Coronary artery (tissue), 2 donors: Measurements from ENCODE around the gene ADAMTS2.

Experiments used
- DNase-seq: peaks from one replicate; pipeline ENCODE4 v3.0.0-alpha.2; 2017; ENCODE audit warnings: low spot score
- H3K27ac ChIP-seq, 2 donors: fragments of 200-600 bp; sonication (generic); one replicate each; pipeline ENCODE4 v1.5.1; 2016 to 2019
- H3K4me3 ChIP-seq: fragments of 200-600 bp; sonication (generic); 2 replicates; pipeline ENCODE4 v1.5.1; 2016; ENCODE audit warnings: mild to moderate bottlenecking, moderate library complexity
- CTCF ChIP-seq: fragments of 200-600 bp; sonication (generic); IDR thresholded peaks from one replicate; pipeline ENCODE4 v1.5.1; 2019; ENCODE audit warnings: antibody characterized with exemption

ADAMTS2 gene

GRCh38 chr5:179362355-179362754, 17.1 kb upstream of the ADAMTS2 start:
- Histone ChIP-seq H3K27ac (no peak overlapping the region), H3K4me3 (no peak overlapping the region)
- no peak for DNase-seq
- TF ChIP-seq CTCF: no peak

GRCh38 chr5:179361037-179361603, 15.9 kb upstream of the ADAMTS2 start:
- TF ChIP-seq CTCF: no peak
- Histone ChIP-seq H3K4me3 (no peak overlapping the region), H3K27ac (no peak overlapping the region)
- DNase-seq: no peak

- no peak for TF ChIP-seq CTCF
- no peak for DNase-seq
- no peak overlapping the region for H3K4me3 ChIP-seq
- H3K27ac ChIP-seq: no peak overlapping the region
These were observed 11.8 kb upstream of the ADAMTS2 start for GRCh38 chr5:179357031-179357430.

GRCh38 chr5:179355976-179356974, 11.0 kb upstream of the ADAMTS2 start:
- Histone ChIP-seq H3K27ac (peak overlapping the region; percentile 52 to 79), H3K4me3 (no peak overlapping the region)
- no peak for TF ChIP-seq CTCF
- no peak for DNase-seq

- DNase-seq: no peak
- Histone ChIP-seq H3K27ac (no peak overlapping the region), H3K4me3 (no peak overlapping the region)
- no peak for TF ChIP-seq CTCF
These were observed 9.1 kb upstream of the ADAMTS2 start for GRCh38 chr5:179354305-179354882.

GRCh38 chr5:179348843-179349242, 3.6 kb upstream of the ADAMTS2 start:
- DNase-seq: no peak
- no peak for TF ChIP-seq CTCF
- Histone ChIP-seq H3K27ac (no peak overlapping the region), H3K4me3 (no peak overlapping the region)
